Muscle of back (tissue), 13 donors: ENCODE results near the gene HACD2. TPM values are rescaled to one million over a fixed set of nuclear protein-coding genes. Genes with fewer than 3 reads are reported as not detected.

Source experiments
- DNase-seq, 3 donors: peaks; one replicate each; pipeline versions ENCODE4 v3.0.0 to v3.0.0-alpha.2; 2013
- long read RNA-seq, 9 donors: transcript quantifications; one replicate each; lab custom pipeline, GENCODE V29; 2026
- polyA plus RNA-seq, 10 donors: library from polyadenylated mRNA; unstranded; fragments of 120-200 nt; gene quantifications; one replicate each; pipeline ENCODE4 v1.2.1, GENCODE V29; 2013; ENCODE audit not compliant: insufficient read length in 10 of 10

HACD2 gene
- 10 to 100 TPM in 8 of 10 donors, 1 to 10 TPM in 2; 9.4 to 18.6 (median 13.7) TPM for polyA plus RNA-seq
- long read RNA-seq, donor 1, full-length matches to known transcripts: 1 of 1 reads
- long read RNA-seq, donor 1, partial matches to known transcripts: 0 of 1 reads
- long read RNA-seq, donor 1, other reads (novel, unspliced or antisense): 0 of 1 reads
- long read RNA-seq, donor 2, full-length matches to known transcripts: 2 of 2 reads
- long read RNA-seq, donor 2, partial matches to known transcripts: 0 of 2 reads
- long read RNA-seq, donor 2, other reads (novel, unspliced or antisense): 0 of 2 reads
- long read RNA-seq, donor 3: 0 reads
- long read RNA-seq, donor 4, full-length matches to known transcripts: 5 of 5 reads
- long read RNA-seq, donor 4, partial matches to known transcripts: 0 of 5 reads
- long read RNA-seq, donor 4, other reads (novel, unspliced or antisense): 0 of 5 reads
- long read RNA-seq, donor 5, full-length matches to known transcripts: 2 of 2 reads
- long read RNA-seq, donor 5, partial matches to known transcripts: 0 of 2 reads
- long read RNA-seq, donor 5, other reads (novel, unspliced or antisense): 0 of 2 reads
- long read RNA-seq, donor 6, full-length matches to known transcripts: 1 of 1 reads
- long read RNA-seq, donor 6, partial matches to known transcripts: 0 of 1 reads
- long read RNA-seq, donor 6, other reads (novel, unspliced or antisense): 0 of 1 reads
- long read RNA-seq, donor 7, full-length matches to known transcripts: 3 of 3 reads
- long read RNA-seq, donor 7, partial matches to known transcripts: 0 of 3 reads
- long read RNA-seq, donor 7, other reads (novel, unspliced or antisense): 0 of 3 reads
- long read RNA-seq, donor 8, full-length matches to known transcripts: 2 of 2 reads
- long read RNA-seq, donor 8, partial matches to known transcripts: 0 of 2 reads
- long read RNA-seq, donor 8, other reads (novel, unspliced or antisense): 0 of 2 reads
- long read RNA-seq, donor 9, full-length matches to known transcripts: 1 of 1 reads
- long read RNA-seq, donor 9, partial matches to known transcripts: 0 of 1 reads
- long read RNA-seq, donor 9, other reads (novel, unspliced or antisense): 0 of 1 reads

GRCh38 chr3:123584988-123585937, at the start of gene HACD2:
HACD2 (minus strand) TSS chr3:123585053; CDS start chr3:123585027, 26 bp downstream.
- DNase-seq: peak; percentile 96 to 99 (median 97)

GRCh38 chr3:123634149-123635051, 49.5 kb upstream of the HACD2 start:
- DNase-seq: no peak

GRCh38 chr3:123633530-123633929, 48.7 kb upstream of the HACD2 start:
- DNase-seq: no peak

- DNase-seq: peak in 2 of 3 donors; percentile 24 to 60
Observed at GRCh38 chr3:123632161-123632655, 47.4 kb upstream of the HACD2 start.

- no peak for DNase-seq
Observed at GRCh38 chr3:123629747-123630047, 44.8 kb upstream of the HACD2 start.

- no peak for DNase-seq
Observed at GRCh38 chr3:123628996-123629746, 44.3 kb upstream of the HACD2 start.

- DNase-seq: no peak
Observed at GRCh38 chr3:123627673-123628670, 43.1 kb upstream of the HACD2 start.

GRCh38 chr3:123626881-123627280, 42.0 kb upstream of the HACD2 start:
- no peak for DNase-seq

- DNase-seq: no peak
Observed at GRCh38 chr3:123624302-123624701, 39.4 kb upstream of the HACD2 start.

- DNase-seq: no peak
Observed at GRCh38 chr3:123623346-123623880, 38.6 kb upstream of the HACD2 start.

GRCh38 chr3:123622766-123623165, 37.9 kb upstream of the HACD2 start:
- no peak for DNase-seq

- DNase-seq: no peak
Observed at GRCh38 chr3:123621850-123622189, 37.0 kb upstream of the HACD2 start.

GRCh38 chr3:123621186-123621849, 36.5 kb upstream of the HACD2 start:
- no peak for DNase-seq

- no peak for DNase-seq
Observed at GRCh38 chr3:123620343-123620742, 35.5 kb upstream of the HACD2 start.

GRCh38 chr3:123618768-123619484, 34.1 kb upstream of the HACD2 start:
- peak; percentile 67 to 81 (median 71) for DNase-seq

- DNase-seq: no peak
Observed at GRCh38 chr3:123618076-123618708, 33.3 kb upstream of the HACD2 start.
